Measurements from ENCODE around the gene RPL6. TPM values are rescaled to one million over a fixed set of nuclear protein-coding genes. Genes with fewer than 3 reads are reported as not detected.

Gene RPL6
- total RNA-seq, 1 experiment from 2014 or later, result 969 TPM

DNA sequence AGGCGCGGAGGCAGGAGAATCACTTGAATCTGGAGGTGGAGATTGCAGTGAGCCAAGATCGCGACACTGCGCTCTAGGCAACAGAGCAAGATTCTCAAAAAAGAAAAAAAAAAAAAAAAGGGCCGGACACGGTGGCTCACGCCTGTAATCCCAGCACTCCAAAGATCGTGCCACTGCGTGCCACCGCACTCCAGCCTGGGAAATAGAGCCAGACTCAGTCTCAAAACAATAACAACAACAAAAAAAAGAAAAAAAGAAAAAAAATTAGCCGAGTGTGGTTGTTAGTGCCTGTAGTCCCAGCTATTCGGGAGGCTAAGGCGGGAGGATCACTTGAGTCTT, 470 bp upstream of the RPL6 start:
- no TSS peak for BruUV-seq (replicated peaks)
- no peak for DNase-seq (ENCODE audit: low read depth, low spot score)
- POLR2A ChIA-PET, result no interaction called here
- intact Hi-C loops (cut with micrococcal nuclease; ENCODE audit: unreplicated experiment), result no loop called here
- H3K27me3 ChIP-seq (ENCODE audit: control insufficient read depth, insufficient read depth, low read length), result no peaks in the 10 kb centered on the region
- peak overlapping the region; percentile 90 to 99 for H3K4me3 ChIP-seq (ENCODE audit: low read depth in 2 of 2, low read length in 2 of 2)
- CTCF ChIA-PET, result no interaction called here
- ATAC-seq, result no peak
- no peaks in the 10 kb centered on the region for H3K9me3 ChIP-seq (ENCODE audit: control insufficient read depth, insufficient read depth, low read depth, low read length)
- no peak for TF ChIP-seq REST (IDR thresholded peaks at IDR 0.05; ENCODE audit: insufficient read depth in 1 of 2, low read depth in 2 of 2, low read length in 1 of 2)
- no peak for TF ChIP-seq POLR2AphosphoS5 (IDR thresholded peaks at IDR 0.05; ENCODE audit: low read depth, low read length)
- TF ChIP-seq TCF7L2 (IDR thresholded peaks at IDR 0.05; ENCODE audit: low read depth, low read length), result no peak
- no peak for TF ChIP-seq SIN3A (IDR thresholded peaks at IDR 0.05; ENCODE audit: borderline replicate concordance, insufficient read depth, low read depth, low read length)
- TF ChIP-seq, protein P1, sequence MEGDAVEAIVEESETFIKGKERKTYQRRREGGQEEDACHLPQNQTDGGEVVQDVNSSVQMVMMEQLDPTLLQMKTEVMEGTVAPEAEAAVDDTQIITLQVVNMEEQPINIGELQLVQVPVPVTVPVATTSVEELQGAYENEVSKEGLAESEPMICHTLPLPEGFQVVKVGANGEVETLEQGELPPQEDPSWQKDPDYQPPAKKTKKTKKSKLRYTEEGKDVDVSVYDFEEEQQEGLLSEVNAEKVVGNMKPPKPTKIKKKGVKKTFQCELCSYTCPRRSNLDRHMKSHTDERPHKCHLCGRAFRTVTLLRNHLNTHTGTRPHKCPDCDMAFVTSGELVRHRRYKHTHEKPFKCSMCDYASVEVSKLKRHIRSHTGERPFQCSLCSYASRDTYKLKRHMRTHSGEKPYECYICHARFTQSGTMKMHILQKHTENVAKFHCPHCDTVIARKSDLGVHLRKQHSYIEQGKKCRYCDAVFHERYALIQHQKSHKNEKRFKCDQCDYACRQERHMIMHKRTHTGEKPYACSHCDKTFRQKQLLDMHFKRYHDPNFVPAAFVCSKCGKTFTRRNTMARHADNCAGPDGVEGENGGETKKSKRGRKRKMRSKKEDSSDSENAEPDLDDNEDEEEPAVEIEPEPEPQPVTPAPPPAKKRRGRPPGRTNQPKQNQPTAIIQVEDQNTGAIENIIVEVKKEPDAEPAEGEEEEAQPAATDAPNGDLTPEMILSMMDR (IDR thresholded peaks at IDR 0.05), result no peak
- peak overlapping the region; percentile 99; the same call in 1 of the 2 replicates for H3K27ac ChIP-seq (ENCODE audit: low read length)
- H3K36me3 ChIP-seq (ENCODE audit: control insufficient read depth, insufficient read depth, low read length), result peaks cover 32% of the 10 kb centered on the region
- in situ Hi-C loops (cut with HindIII; ENCODE audit: low pct_unique_long_range_greater_than_20kb, low sequenced_read_pairs), result no loop called here
- peaks cover 17% of the 10 kb centered on the region for H3K4me1 ChIP-seq (ENCODE audit: control insufficient read depth, insufficient read depth, low read length)

GRCh38 chr12:112408621-112409020, 784 bp downstream of the RPL6 start:
- intact Hi-C loops (cut with micrococcal nuclease; ENCODE audit: unreplicated experiment), result no loop called here

More at GRCh38 chr12:112408621-112409020, 784 bp downstream of the RPL6 start:
- Histone ChIP-seq H3K4me1 (ENCODE audit: control insufficient read depth, insufficient read depth, low read length) (peaks cover 17% of the 10 kb centered on the region), H3K9me3 (ENCODE audit: control insufficient read depth, insufficient read depth, low read depth, low read length) (no peaks in the 10 kb centered on the region), H3K27me3 (ENCODE audit: control insufficient read depth, insufficient read depth, low read length) (no peaks in the 10 kb centered on the region), H3K27ac (ENCODE audit: low read length) (peak overlapping the region; percentile 99), H3K4me3 (ENCODE audit: low read depth in 2 of 2, low read length in 2 of 2) (peak overlapping the region; percentile 90 to 99), H3K36me3 (ENCODE audit: control insufficient read depth, insufficient read depth, low read length) (peaks cover 37% of the 10 kb centered on the region)
- DNase-seq (ENCODE audit: low read depth, low spot score), result no peak
- no peak for ATAC-seq
- BruUV-seq (replicated peaks), result no TSS peak
- in situ Hi-C loops (cut with HindIII; ENCODE audit: low pct_unique_long_range_greater_than_20kb, low sequenced_read_pairs), result no loop called here
- TF ChIP-seq TCF7L2 (IDR thresholded peaks at IDR 0.05; ENCODE audit: low read depth, low read length) (no peak), SIN3A (IDR thresholded peaks at IDR 0.05; ENCODE audit: borderline replicate concordance, insufficient read depth, low read depth, low read length) (no peak), REST (IDR thresholded peaks at IDR 0.05; ENCODE audit: insufficient read depth in 1 of 2, low read depth in 2 of 2, low read length in 1 of 2) (no peak), POLR2AphosphoS5 (IDR thresholded peaks at IDR 0.05; ENCODE audit: low read depth, low read length) (no peak)
- TF ChIP-seq, protein P1 (IDR thresholded peaks at IDR 0.05), result no peak
- POLR2A ChIA-PET, result no interaction called here
- CTCF ChIA-PET, result no interaction called here

Measured in Panc1 (cell line).